H1 (cell line): Measurements from ENCODE around the gene SPC24.

Experiments
- EZH2 ChIP-seq: fragments of 200-600 bp; sonication (generic); IDR thresholded peaks from 2 replicates; pipeline ENCODE4 v1.7.1; 2012; ENCODE audit warnings: low read depth, mild to moderate bottlenecking, moderate library complexity, low read length, inconsistent platforms; ENCODE audit not compliant: severe bottlenecking
- KDM5A ChIP-seq: fragments of 200-600 bp; IDR thresholded peaks from 2 replicates; pipeline ENCODE4 v1.7.1; 2012; ENCODE audit warnings: mild to moderate bottlenecking, low read length, inconsistent platforms, mixed read lengths

DNA sequence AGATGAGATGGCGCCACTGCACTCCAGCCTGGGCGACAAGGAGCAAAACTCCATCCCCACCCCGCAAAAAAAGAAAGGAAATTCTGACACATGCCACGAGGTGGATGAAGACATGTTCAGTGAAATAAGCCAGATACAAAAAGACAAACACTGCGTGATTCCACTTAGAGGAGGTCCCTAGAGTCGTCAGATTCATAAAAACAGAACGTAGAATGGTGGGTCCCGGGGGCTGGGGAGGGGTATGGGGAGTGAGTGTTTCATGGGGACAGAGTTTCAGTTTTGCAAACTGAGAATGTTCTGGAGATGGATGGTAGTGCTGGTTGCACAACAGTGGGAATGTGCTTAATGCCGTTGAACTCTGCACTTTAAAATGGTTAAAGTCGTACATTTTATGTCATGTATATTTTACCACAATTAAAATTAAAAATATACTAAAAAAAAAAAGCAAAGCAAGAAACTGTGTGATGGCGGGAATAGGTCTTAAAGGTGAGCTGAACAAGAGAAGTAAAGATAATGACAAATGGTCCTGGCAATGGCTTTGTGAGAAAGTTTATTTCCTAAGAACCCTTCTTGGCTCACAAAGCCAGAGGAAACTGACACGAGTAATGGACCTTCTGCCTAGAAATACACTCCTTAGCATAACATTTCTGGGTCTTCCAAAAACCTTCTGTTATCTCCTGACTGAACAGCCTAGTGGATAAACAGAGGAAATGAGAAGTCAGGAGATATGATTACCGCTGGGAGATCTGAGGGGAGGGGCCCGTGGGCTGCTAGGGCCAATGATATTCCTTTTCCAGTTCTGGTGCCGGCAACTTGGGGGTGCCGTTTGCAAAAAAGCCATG lies 4.2 kb upstream of the SPC24 start:
- TF ChIP-seq KDM5A = no peak
- TF ChIP-seq EZH2 = no peak
